Lower leg skin (tissue), 3 donors: Measurements from ENCODE around the gene PLPP4.

ENCODE experiments used
- CTCF ChIP-seq, 3 donors: fragments of 450-650 bp; IDR thresholded peaks; one replicate each; pipeline ENCODE4 v1.5.1; 2016; ENCODE audit warnings: antibody characterized with exemption in 3 of 3, mild to moderate bottlenecking in 3 of 3, moderate library complexity in 2 of 3
- POLR2A ChIP-seq, 2 donors: fragments of 450-650 bp; IDR thresholded peaks; one replicate each; pipeline ENCODE4 v1.6.1; 2016 to 2017; ENCODE audit warnings: antibody characterized with exemption in 2 of 2, mild to moderate bottlenecking in 1 of 2, moderate library complexity in 1 of 2

- TF ChIP-seq CTCF (IDR thresholded peaks at IDR 0.05): no peak
- no peak for TF ChIP-seq POLR2A (IDR thresholded peaks at IDR 0.05)
Measured at GRCh38 chr10:120508966-120509365, 51.9 kb downstream of the PLPP4 start.
